Progenitor cell of endocrine pancreas (in vitro differentiated cells): ENCODE results near the gene RASA3. TPM values are rescaled to one million over a fixed set of nuclear protein-coding genes. Genes with fewer than 3 reads are reported as not detected.

ENCODE experiments used
- DNase-seq: peaks from one replicate; pipeline ENCODE4 v3.0.0; 2021; ENCODE audit warnings: low spot score; ENCODE audit not compliant: unreplicated experiment
- H3K27ac Mint-ChIP-seq: 2 replicates; pipeline ENCODE4 v1.8.0; 2021; ENCODE audit warnings: mild to moderate bottlenecking, moderate library complexity, mixed read lengths
- H3K27me3 Mint-ChIP-seq: 2 replicates; pipeline ENCODE4 v1.8.0; 2021; ENCODE audit warnings: mixed read lengths
- H3K36me3 Mint-ChIP-seq: 2 replicates; pipeline ENCODE4 v1.8.0; 2022; ENCODE audit warnings: mixed read lengths; ENCODE audit not compliant: insufficient read depth
- H3K4me1 Mint-ChIP-seq: 2 replicates; pipeline ENCODE4 v1.8.0; 2021; ENCODE audit warnings: low read depth, mixed read lengths
- H3K4me3 Mint-ChIP-seq: 2 replicates; pipeline ENCODE4 v1.8.0; 2021; ENCODE audit warnings: low read depth, mild to moderate bottlenecking, moderate library complexity, mixed read lengths
- H3K9me3 Mint-ChIP-seq: 2 replicates; pipeline ENCODE4 v1.8.0; 2021; ENCODE audit warnings: low read depth, mixed read lengths
- CTCF ChIP-seq: fragments of 200-600 bp; sonication (generic); IDR thresholded peaks from one replicate; pipeline ENCODE4 v1.5.0; 2021; ENCODE audit warnings: antibody characterized with exemption, mild to moderate bottlenecking; ENCODE audit not compliant: unreplicated experiment
- total RNA-seq: library from RNA; stranded (reverse); gene quantifications from 2 replicates; pipeline ENCODE4 v1.2.1, GENCODE V29; 2021

Gene RASA3
- total RNA-seq, 1 donor from 2014 or later = 6.3 TPM

- Mint-ChIP-seq H3K4me1 (no peaks in the 10 kb centered on the region), H3K4me3 (no peak overlapping the region), H3K9me3 (peaks cover under 1% of the 10 kb centered on the region), H3K36me3 (no peaks in the 10 kb centered on the region), H3K27me3 (peaks cover 39% of the 10 kb centered on the region), H3K27ac (no peak overlapping the region)
- no peak for DNase-seq
- TF ChIP-seq CTCF = no peak
These were observed 16.1 kb upstream of the RASA3 start for GRCh38 chr13:114148521-114148855.

- Mint-ChIP-seq H3K4me3 (no peak overlapping the region), H3K36me3 (no peaks in the 10 kb centered on the region), H3K27me3 (peaks cover 34% of the 10 kb centered on the region), H3K4me1 (no peaks in the 10 kb centered on the region), H3K9me3 (no peaks in the 10 kb centered on the region), H3K27ac (no peak overlapping the region)
- DNase-seq = no peak
- TF ChIP-seq CTCF = no peak
These were observed 15.5 kb upstream of the RASA3 start for GRCh38 chr13:114147803-114148520.

- Mint-ChIP-seq H3K9me3 (no peaks in the 10 kb centered on the region), H3K27ac (no peak overlapping the region), H3K4me1 (no peaks in the 10 kb centered on the region), H3K4me3 (no peak overlapping the region), H3K27me3 (peaks cover 23% of the 10 kb centered on the region), H3K36me3 (no peaks in the 10 kb centered on the region)
- TF ChIP-seq CTCF = peak; percentile 38
- no peak for DNase-seq
These were observed 14.2 kb upstream of the RASA3 start for GRCh38 chr13:114146629-114147028.

- no peak for DNase-seq
- TF ChIP-seq CTCF = no peak
- H3K36me3 Mint-ChIP-seq = no peaks in the 10 kb centered on the region
- H3K4me1 Mint-ChIP-seq = no peaks in the 10 kb centered on the region
- H3K27ac Mint-ChIP-seq = no peak overlapping the region
- no peak overlapping the region for H3K4me3 Mint-ChIP-seq
- H3K9me3 Mint-ChIP-seq = no peaks in the 10 kb centered on the region
- H3K27me3 Mint-ChIP-seq = peaks cover 20% of the 10 kb centered on the region
These were observed 13.8 kb upstream of the RASA3 start for GRCh38 chr13:114146173-114146572.

GRCh38 chr13:114145722-114146121 is 13.3 kb upstream of the RASA3 start:
- H3K4me3 Mint-ChIP-seq = no peak overlapping the region

More at GRCh38 chr13:114145722-114146121, 13.3 kb upstream of the RASA3 start:
- Mint-ChIP-seq H3K4me1 (no peaks in the 10 kb centered on the region), H3K9me3 (no peaks in the 10 kb centered on the region), H3K27ac (no peak overlapping the region), H3K27me3 (peaks cover 19% of the 10 kb centered on the region), H3K36me3 (no peaks in the 10 kb centered on the region)
- TF ChIP-seq CTCF = no peak
- no peak for DNase-seq
